Endodermal cell (in vitro differentiated cells): ENCODE results near the gene RTL9. TPM values are rescaled to one million over a fixed set of nuclear protein-coding genes. Genes with fewer than 3 reads are reported as not detected.

Source experiments
- DNase-seq: peaks from one replicate; pipeline ENCODE4 v3.0.0-alpha.2; 2017
- H3K27ac ChIP-seq: 2 replicates; pipeline ENCODE4 v1.5.1; 2013; ENCODE audit warnings: mild to moderate bottlenecking, low read depth, low read length, moderate library complexity
- H3K27me3 ChIP-seq: 2 replicates; pipeline ENCODE4 v1.6.1; 2013; ENCODE audit warnings: mild to moderate bottlenecking, low read length, moderate library complexity; ENCODE audit not compliant: insufficient read depth, control insufficient read depth, poor library complexity, severe bottlenecking
- H3K36me3 ChIP-seq: 2 replicates; pipeline ENCODE4 v1.7.0; 2013; ENCODE audit warnings: mild to moderate bottlenecking, low read length, moderate library complexity; ENCODE audit not compliant: control insufficient read depth, insufficient read depth
- H3K4me1 ChIP-seq: one replicate; pipeline ENCODE4 v1.7.0; 2013; ENCODE audit warnings: low read length; ENCODE audit not compliant: control insufficient read depth, insufficient read depth
- H3K4me3 ChIP-seq: 2 replicates; pipeline ENCODE4 v1.5.1; 2013; ENCODE audit warnings: mild to moderate bottlenecking, low read length, moderate library complexity
- H3K9ac ChIP-seq: 2 replicates; pipeline ENCODE4 v1.6.1; 2013; ENCODE audit warnings: mild to moderate bottlenecking, low read length, moderate library complexity; ENCODE audit not compliant: poor library complexity, severe bottlenecking; ENCODE audit errors: extremely low read depth
- H3K9me3 ChIP-seq: 2 replicates; pipeline ENCODE4 v1.6.1; 2013; ENCODE audit warnings: mild to moderate bottlenecking, low read length, moderate library complexity; ENCODE audit not compliant: control insufficient read depth
- H3K27ac Mint-ChIP-seq: 2 replicates; pipeline ENCODE4 v1.8.0; 2020; ENCODE audit warnings: mixed read lengths
- H3K27me3 Mint-ChIP-seq: 2 replicates; pipeline ENCODE4 v1.8.0; 2021; ENCODE audit warnings: mild to moderate bottlenecking, mixed read lengths; ENCODE audit not compliant: insufficient read depth
- H3K36me3 Mint-ChIP-seq: 2 replicates; pipeline ENCODE4 v1.8.0; 2020; ENCODE audit warnings: low read depth, mixed read lengths
- H3K4me1 Mint-ChIP-seq: 2 replicates; pipeline ENCODE4 v1.8.0; 2020; ENCODE audit warnings: mixed read lengths
- H3K4me3 Mint-ChIP-seq: 2 replicates; pipeline ENCODE4 v1.8.0; 2020; ENCODE audit warnings: mild to moderate bottlenecking, moderate library complexity, mixed read lengths
- H3K9me3 Mint-ChIP-seq: 2 replicates; pipeline ENCODE4 v1.8.0; 2020; ENCODE audit warnings: mild to moderate bottlenecking, mixed read lengths
- CTCF ChIP-seq: fragments of 200-600 bp; sonication (generic); conservative IDR thresholded peaks from 2 replicates; pipeline ENCODE4 v1.5.0; 2021; ENCODE audit warnings: antibody characterized with exemption, mild to moderate bottlenecking
- WGBS, 2 experiments: methylation state at CpG; one replicate each; pipeline versions ENCODE4 v1.1.5 to v1.1.7; 2013; ENCODE audit warnings: missing lambda C conversion rate in 2 of 2, mixed read lengths in 1 of 2; ENCODE audit not compliant: insufficient coverage in 1 of 2, insufficient read length in 1 of 2; 5-methylcytosine and 5-hydroxymethylcytosine counted together
- long read RNA-seq, 4 experiments: library from polyadenylated mRNA in 2 of 4; library from RNA in 1 of 4; library from capped mRNA in 1 of 4; stranded (forward) in 3 of 4; unstranded in 1 of 4; transcript quantifications; one replicate each; pipeline ENCODE4 v2.0.0, GENCODE V29; 2020 to 2021; ENCODE audit warnings: inconsistent platforms in 1 of 4
- polyA plus RNA-seq, 2 experiments: library from polyadenylated mRNA; stranded (reverse); fragments of 50-300 nt; gene quantifications; one replicate each; pipeline ENCODE4 v1.2.3, GENCODE V29; 2013
- total RNA-seq, 2 donors: library from RNA; stranded (reverse); fragmentation: NEBNext Ultra II Directional in 1 of 2; extraction: Animal tissue kit (Norgen Biotek cat#: 25700) in 1 of 2; gene quantifications; 2 replicates in 1 of 2; 3 replicates in 1 of 2; pipeline ENCODE4 v1.2.1, GENCODE V29; 2021

Gene RTL9
- under 1 TPM; 0.29 TPM for total RNA-seq
- polyA plus RNA-seq (2013, experiment 1 of 2), result 0.68 TPM
- polyA plus RNA-seq (2013, experiment 2 of 2), result 0.41 TPM
- long read RNA-seq, experiment 1, result 0 reads
- long read RNA-seq, experiment 2, result 0 reads
- long read RNA-seq, experiment 3, result 0 reads
- long read RNA-seq, experiment 4, result 0 reads

- Histone ChIP-seq H3K36me3 (no peaks in the 10 kb centered on the region), H3K9me3 (no peaks in the 10 kb centered on the region), H3K27ac (no peak within 1 kb of the TSS), H3K4me3 (no peak within 1 kb of the TSS), H3K9ac (no peak within 1 kb of the TSS), H3K27me3 (no peaks in the 10 kb centered on the region), H3K4me1 (no peaks in the 10 kb centered on the region)
- WGBS, 2 experiments, result 89% methylated on average over 2 of the region's 2 CpGs; no CpG with 5 or more reads in 1 of the 2 experiments
- TF ChIP-seq CTCF, result no peak
- Mint-ChIP-seq H3K36me3 (no peaks in the 10 kb centered on the region), H3K27ac (no peak within 1 kb of the TSS), H3K4me3 (no peak within 1 kb of the TSS), H3K9me3 (peaks cover 2% of the 10 kb centered on the region), H3K4me1 (peaks cover 7% of the 10 kb centered on the region), H3K27me3 (no peaks in the 10 kb centered on the region)
- no peak for DNase-seq
These were observed at the start of gene RTL9 for GRCh38 chrX:110358548-110358947. Gene RTL9 (plus strand): TSS chrX:110358848. CDS start chrX:110450618, 91,770 bp downstream.

GRCh38 chrX:110310000-110310790, 48.5 kb upstream of the RTL9 start:
- Histone ChIP-seq H3K4me3 (peak overlapping the region; percentile 53), H3K36me3 (peaks cover 2% of the 10 kb centered on the region), H3K4me1 (no peaks in the 10 kb centered on the region), H3K27me3 (no peaks in the 10 kb centered on the region), H3K9ac (no peak overlapping the region), H3K9me3 (no peaks in the 10 kb centered on the region), H3K27ac (no peak overlapping the region)
- Mint-ChIP-seq H3K27ac (no peak overlapping the region), H3K27me3 (no peaks in the 10 kb centered on the region), H3K4me1 (peaks cover 43% of the 10 kb centered on the region), H3K4me3 (no peak overlapping the region), H3K36me3 (no peaks in the 10 kb centered on the region), H3K9me3 (no peaks in the 10 kb centered on the region)
- no CpG with 5 or more reads among the region's 1 CpG for WGBS, 2 experiments
- no peak for DNase-seq
- no peak for TF ChIP-seq CTCF

DNA sequence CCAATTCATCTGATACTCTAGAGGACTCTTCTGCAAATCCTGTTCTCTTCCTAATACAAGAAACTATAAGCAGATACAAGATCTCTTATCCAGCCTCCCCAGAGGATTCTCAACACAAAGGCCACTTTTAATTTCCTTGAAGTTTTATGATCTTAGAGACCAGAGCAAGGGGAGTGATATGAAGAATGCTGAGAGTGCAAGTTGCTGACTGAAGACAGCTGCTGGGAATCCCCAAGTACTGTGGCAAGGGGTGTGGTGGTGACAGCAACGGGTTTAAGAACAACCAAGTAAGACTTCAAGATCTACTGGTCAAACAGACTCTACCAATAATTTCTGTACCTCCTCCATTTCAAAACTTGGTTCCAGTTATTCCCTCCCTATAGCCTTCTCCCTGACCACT, 47.8 kb upstream of the RTL9 start:
- no peak for TF ChIP-seq CTCF

More for the DNA sequence above, 47.8 kb upstream of the RTL9 start:
- H3K4me3 Mint-ChIP-seq, result no peak overlapping the region
- peak overlapping the region; percentile 53 for H3K4me3 ChIP-seq
- no peaks in the 10 kb centered on the region for H3K27me3 Mint-ChIP-seq
- no peaks in the 10 kb centered on the region for H3K4me1 ChIP-seq
- no peaks in the 10 kb centered on the region for H3K27me3 ChIP-seq
- no peak for DNase-seq
- H3K27ac Mint-ChIP-seq, result no peak overlapping the region
- no peak overlapping the region for H3K9ac ChIP-seq
- no peaks in the 10 kb centered on the region for H3K36me3 Mint-ChIP-seq
- no peak overlapping the region for H3K27ac ChIP-seq
- no peaks in the 10 kb centered on the region for H3K9me3 Mint-ChIP-seq
- 100% methylated on average over 1 of the region's 1 CpG; no CpG with 5 or more reads in 1 of the 2 experiments for WGBS, 2 experiments
- no peaks in the 10 kb centered on the region for H3K36me3 ChIP-seq
- H3K9me3 ChIP-seq, result no peaks in the 10 kb centered on the region
- H3K4me1 Mint-ChIP-seq, result peaks cover 48% of the 10 kb centered on the region
